WTC11 (cell line): Measurements from ENCODE around the gene GPRC5B. TPM values are rescaled to one million over a fixed set of nuclear protein-coding genes. Genes with fewer than 3 reads are reported as not detected.

Source experiments
- ATAC-seq: fragments of 200-7000 bp; cut with Tn5 transposase; 2 replicates; pipeline ENCODE4 v1.10.0; 2021; ENCODE audit warnings: mild to moderate bottlenecking, moderate library complexity
- CTCF ChIA-PET: fragments of 300-600 bp; sonication (Branson Sonifier 250); formaldehyde crosslinking; loops from one replicate; lab custom pipeline; 2021; ENCODE audit warnings: antibody characterized with exemption; lab: Charles Lee
- POLR2A ChIA-PET: fragments of 350-600 bp; sonication (Branson Sonifier 250); formaldehyde crosslinking; loops from one replicate; lab custom pipeline; 2021; ENCODE audit warnings: antibody characterized with exemption; lab: Charles Lee
- DNase-seq: peaks from one replicate; pipeline ENCODE4 v3.0.0; 2021; ENCODE audit warnings: low spot score
- H3K27ac Mint-ChIP-seq: 2 replicates; pipeline ENCODE4 v1.8.0; 2021; ENCODE audit warnings: mixed read lengths
- H3K27me3 Mint-ChIP-seq: 2 replicates; pipeline ENCODE4 v1.8.0; 2021; ENCODE audit warnings: low read depth, mild to moderate bottlenecking, moderate library complexity, mixed read lengths
- H3K36me3 Mint-ChIP-seq: 2 replicates; pipeline ENCODE4 v1.8.0; 2021; ENCODE audit warnings: mixed read lengths
- H3K4me1 Mint-ChIP-seq: 2 replicates; pipeline ENCODE4 v1.8.0; 2022; ENCODE audit warnings: mixed read lengths
- H3K4me3 Mint-ChIP-seq: 2 replicates; pipeline ENCODE4 v1.8.0; 2021; ENCODE audit warnings: mild to moderate bottlenecking, moderate library complexity, mixed read lengths
- H3K9me3 Mint-ChIP-seq: 2 replicates; pipeline ENCODE4 v1.8.0; 2021; ENCODE audit warnings: mixed read lengths
- CREM ChIP-seq: sonication (generic); formaldehyde crosslinking; IDR thresholded peaks from 2 replicates; pipeline ENCODE4 v1.8.1; 2022; ENCODE audit warnings: mild to moderate bottlenecking, missing genetic modification reagents, moderate library complexity
- EMX1 ChIP-seq: fragments of 250-450 bp; sonication (Bioruptor Pico); IDR thresholded peaks from 2 replicates; pipeline ENCODE4 v1.8.0; 2021; ENCODE audit warnings: mild to moderate bottlenecking
- GRHL2 ChIP-seq: fragments of 250-450 bp; sonication (Bioruptor Pico); IDR thresholded peaks from 2 replicates; pipeline ENCODE4 v1.8.0; 2022; ENCODE audit warnings: mild to moderate bottlenecking, moderate library complexity; ENCODE audit not compliant: insufficient replicate concordance, severe bottlenecking
- HMGA2 ChIP-seq: fragments of 250-450 bp; sonication (Bioruptor Pico); IDR thresholded peaks from 2 replicates; pipeline ENCODE4 v1.4.0; 2021; ENCODE audit warnings: mild to moderate bottlenecking, moderate library complexity
- OVOL2 ChIP-seq: fragments of 250-450 bp; sonication (Bioruptor Pico); IDR thresholded peaks from 2 replicates; pipeline ENCODE4 v1.9.0; 2021; ENCODE audit warnings: mild to moderate bottlenecking, borderline replicate concordance
- RORB ChIP-seq: fragments of 250-450 bp; sonication (Bioruptor Pico); IDR thresholded peaks from 2 replicates; pipeline ENCODE4 v1.9.0; 2021; ENCODE audit warnings: mild to moderate bottlenecking
- SP1 ChIP-seq: sonication (generic); formaldehyde crosslinking; conservative IDR thresholded peaks from 2 replicates; pipeline ENCODE4 v1.8.1; 2022; ENCODE audit warnings: missing genetic modification reagents
- ZNF121 ChIP-seq: sonication (generic); formaldehyde crosslinking; IDR thresholded peaks from 2 replicates; pipeline ENCODE4 v1.8.0; 2023; ENCODE audit warnings: missing genetic modification reagents
- ZNF416 ChIP-seq: fragments of 250-450 bp; sonication (Bioruptor Pico); IDR thresholded peaks from 2 replicates; pipeline ENCODE4 v1.9.0; 2021; ENCODE audit warnings: mild to moderate bottlenecking, inconsistent platforms
- ZNF671 ChIP-seq: fragments of 250-450 bp; sonication (Bioruptor Pico); IDR thresholded peaks from 2 replicates; pipeline ENCODE4 v1.8.0; 2021; ENCODE audit warnings: mild to moderate bottlenecking
- total RNA-seq: library from RNA; stranded (reverse); gene quantifications from 3 replicates; pipeline ENCODE4 v1.2.3, GENCODE V29; 2021
- TF ChIP-seq, protein P1 (sequence below): sonication (generic); formaldehyde crosslinking; IDR thresholded peaks from 2 replicates; pipeline ENCODE4 v1.8.0; 2022; ENCODE audit warnings: missing genetic modification reagents
- TF ChIP-seq, protein P2 (sequence below): sonication (generic); formaldehyde crosslinking; IDR thresholded peaks from 2 replicates; pipeline ENCODE4 v1.8.1; 2022; ENCODE audit warnings: missing genetic modification reagents, borderline replicate concordance
- TF ChIP-seq, protein P3 (sequence below): sonication (generic); formaldehyde crosslinking; IDR thresholded peaks from 2 replicates; pipeline ENCODE4 v1.8.0; 2023; ENCODE audit warnings: mild to moderate bottlenecking, missing genetic modification reagents
- TF ChIP-seq, protein P4 (sequence below): fragments of 250-450 bp; sonication (Bioruptor Pico); IDR thresholded peaks from 2 replicates; pipeline ENCODE4 v1.9.0; 2021; ENCODE audit warnings: moderate library complexity, mild to moderate bottlenecking, inconsistent platforms, borderline replicate concordance

Gene GPRC5B
- total RNA-seq, 1 experiment from 2014 or later = 104 TPM

DNA sequence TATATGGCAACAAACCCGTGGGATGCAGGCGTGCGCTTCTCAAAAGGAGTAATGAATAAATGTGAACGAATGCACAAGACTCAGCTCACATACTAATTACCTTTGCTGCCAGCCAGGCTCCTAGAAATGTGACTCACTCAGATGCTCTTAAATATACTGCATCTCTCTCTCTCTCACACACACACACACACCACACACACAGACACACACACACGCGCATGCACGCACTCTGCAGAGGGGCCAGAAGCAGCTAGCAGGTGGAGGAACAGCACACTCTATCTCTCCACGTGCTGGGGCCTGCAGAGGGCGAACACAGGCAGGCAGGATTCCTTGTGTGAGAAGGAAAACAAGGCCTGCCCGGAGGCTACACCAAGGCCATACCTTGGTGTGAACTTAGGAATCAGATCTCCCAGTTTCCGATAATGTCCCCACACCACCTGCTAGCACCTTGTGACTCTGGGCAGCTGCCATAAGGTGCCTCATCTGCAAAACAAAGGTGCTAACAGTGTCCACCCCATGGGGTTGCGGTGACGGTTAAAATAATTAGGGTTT lies 5.3 kb downstream of the GPRC5B start (continued):
- TF ChIP-seq, protein P1, sequence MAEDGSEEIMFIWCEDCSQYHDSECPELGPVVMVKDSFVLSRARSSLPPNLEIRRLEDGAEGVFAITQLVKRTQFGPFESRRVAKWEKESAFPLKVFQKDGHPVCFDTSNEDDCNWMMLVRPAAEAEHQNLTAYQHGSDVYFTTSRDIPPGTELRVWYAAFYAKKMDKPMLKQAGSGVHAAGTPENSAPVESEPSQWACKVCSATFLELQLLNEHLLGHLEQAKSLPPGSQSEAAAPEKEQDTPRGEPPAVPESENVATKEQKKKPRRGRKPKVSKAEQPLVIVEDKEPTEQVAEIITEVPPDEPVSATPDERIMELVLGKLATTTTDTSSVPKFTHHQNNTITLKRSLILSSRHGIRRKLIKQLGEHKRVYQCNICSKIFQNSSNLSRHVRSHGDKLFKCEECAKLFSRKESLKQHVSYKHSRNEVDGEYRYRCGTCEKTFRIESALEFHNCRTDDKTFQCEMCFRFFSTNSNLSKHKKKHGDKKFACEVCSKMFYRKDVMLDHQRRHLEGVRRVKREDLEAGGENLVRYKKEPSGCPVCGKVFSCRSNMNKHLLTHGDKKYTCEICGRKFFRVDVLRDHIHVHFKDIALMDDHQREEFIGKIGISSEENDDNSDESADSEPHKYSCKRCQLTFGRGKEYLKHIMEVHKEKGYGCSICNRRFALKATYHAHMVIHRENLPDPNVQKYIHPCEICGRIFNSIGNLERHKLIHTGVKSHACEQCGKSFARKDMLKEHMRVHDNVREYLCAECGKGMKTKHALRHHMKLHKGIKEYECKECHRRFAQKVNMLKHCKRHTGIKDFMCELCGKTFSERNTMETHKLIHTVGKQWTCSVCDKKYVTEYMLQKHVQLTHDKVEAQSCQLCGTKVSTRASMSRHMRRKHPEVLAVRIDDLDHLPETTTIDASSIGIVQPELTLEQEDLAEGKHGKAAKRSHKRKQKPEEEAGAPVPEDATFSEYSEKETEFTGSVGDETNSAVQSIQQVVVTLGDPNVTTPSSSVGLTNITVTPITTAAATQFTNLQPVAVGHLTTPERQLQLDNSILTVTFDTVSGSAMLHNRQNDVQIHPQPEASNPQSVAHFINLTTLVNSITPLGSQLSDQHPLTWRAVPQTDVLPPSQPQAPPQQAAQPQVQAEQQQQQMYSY (CRISPR knock-in tag) = peak; percentile 85

DNA sequence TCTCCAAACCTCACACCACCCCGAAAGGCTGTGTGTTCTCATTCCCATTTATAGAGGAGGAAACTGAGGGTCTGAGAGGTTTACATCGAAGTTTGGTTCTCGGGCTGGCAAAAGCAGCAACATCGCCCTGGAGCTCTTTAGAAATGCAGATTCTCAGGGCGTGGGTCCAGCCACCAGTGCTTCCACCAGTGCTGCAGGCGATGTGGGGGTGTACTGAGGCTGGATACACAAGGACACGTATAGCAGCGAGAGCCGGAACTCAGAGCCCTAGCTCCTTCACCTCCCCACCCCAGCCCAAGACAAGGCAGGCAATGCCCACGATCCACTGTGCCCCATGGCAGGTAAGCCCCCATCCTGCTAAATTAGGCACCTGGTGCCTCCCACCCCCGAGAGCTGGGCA lies 5.9 kb downstream of the GPRC5B start:
- CTCF ChIA-PET = interaction anchor here (1.0 kb wide), 1 partner anchor 277 kb away, joined by 3 read pairs; no protein-coding TSS in a partner anchor
- H3K27me3 Mint-ChIP-seq = no peaks in the 10 kb centered on the region
- no peaks in the 10 kb centered on the region for H3K9me3 Mint-ChIP-seq
- TF ChIP-seq GRHL2 (no peak), ZNF416 (CRISPR knock-in tag) (no peak), EMX1 (CRISPR knock-in tag) (no peak), ZNF121 (CRISPR knock-in tag) (no peak), OVOL2 (CRISPR knock-in tag) (no peak)
- TF ChIP-seq, protein P2, sequence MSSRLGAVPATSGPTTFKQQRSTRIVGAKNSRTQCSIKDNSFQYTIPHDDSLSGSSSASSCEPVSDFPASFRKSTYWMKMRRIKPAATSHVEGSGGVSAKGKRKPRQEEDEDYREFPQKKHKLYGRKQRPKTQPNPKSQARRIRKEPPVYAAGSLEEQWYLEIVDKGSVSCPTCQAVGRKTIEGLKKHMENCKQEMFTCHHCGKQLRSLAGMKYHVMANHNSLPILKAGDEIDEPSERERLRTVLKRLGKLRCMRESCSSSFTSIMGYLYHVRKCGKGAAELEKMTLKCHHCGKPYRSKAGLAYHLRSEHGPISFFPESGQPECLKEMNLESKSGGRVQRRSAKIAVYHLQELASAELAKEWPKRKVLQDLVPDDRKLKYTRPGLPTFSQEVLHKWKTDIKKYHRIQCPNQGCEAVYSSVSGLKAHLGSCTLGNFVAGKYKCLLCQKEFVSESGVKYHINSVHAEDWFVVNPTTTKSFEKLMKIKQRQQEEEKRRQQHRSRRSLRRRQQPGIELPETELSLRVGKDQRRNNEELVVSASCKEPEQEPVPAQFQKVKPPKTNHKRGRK = no peak
- H3K4me3 Mint-ChIP-seq = no peak overlapping the region; the same call in 1 of the 2 replicates
- DNase-seq (no peak), ATAC-seq (no peak)
- peak overlapping the region; percentile 99 for H3K27ac Mint-ChIP-seq
- H3K36me3 Mint-ChIP-seq = peaks cover 36% of the 10 kb centered on the region
- POLR2A ChIA-PET = interaction anchor here (0.5 kb wide), 1 partner anchor 164 kb away, joined by 3 read pairs; no protein-coding TSS in a partner anchor
- peaks cover 79% of the 10 kb centered on the region for H3K4me1 Mint-ChIP-seq

DNA sequence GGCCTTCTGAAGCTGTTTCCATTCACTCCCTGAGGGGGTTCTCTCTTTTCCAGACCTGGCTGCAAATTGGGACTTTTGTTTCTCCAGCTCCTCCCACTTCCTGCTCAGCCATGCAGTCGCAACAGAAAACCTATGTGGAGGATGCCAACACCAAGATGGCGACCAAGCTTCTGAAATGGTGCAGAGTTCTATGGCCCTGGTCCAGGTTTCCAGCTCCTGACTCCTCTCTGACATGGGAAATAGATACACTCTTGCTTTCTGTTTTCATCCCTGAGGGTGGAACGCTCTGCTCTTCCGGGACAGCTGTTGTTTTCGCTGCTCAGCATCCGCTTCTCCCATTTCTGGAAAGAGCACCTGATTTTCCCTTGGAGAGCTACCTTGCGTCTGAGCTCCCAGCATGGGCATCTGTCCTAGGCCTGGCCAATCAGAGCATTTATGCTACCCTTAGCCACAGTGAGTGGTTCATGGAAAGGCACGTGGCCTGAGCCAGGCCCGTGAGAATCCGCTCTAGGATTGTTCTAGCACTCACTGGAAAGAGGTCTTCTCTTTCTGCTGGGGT lies 8.1 kb downstream of the GPRC5B start:
- Mint-ChIP-seq H3K4me1 (peaks cover 66% of the 10 kb centered on the region), H3K9me3 (no peaks in the 10 kb centered on the region), H3K27me3 (no peaks in the 10 kb centered on the region), H3K36me3 (peaks cover 46% of the 10 kb centered on the region), H3K4me3 (no peak overlapping the region), H3K27ac (peak overlapping the region; percentile 86)
- DNase-seq (no peak), ATAC-seq (0 out of 2 replicates have a peak, but pooled peaks have one; percentile 6)
- TF ChIP-seq, protein P3, sequence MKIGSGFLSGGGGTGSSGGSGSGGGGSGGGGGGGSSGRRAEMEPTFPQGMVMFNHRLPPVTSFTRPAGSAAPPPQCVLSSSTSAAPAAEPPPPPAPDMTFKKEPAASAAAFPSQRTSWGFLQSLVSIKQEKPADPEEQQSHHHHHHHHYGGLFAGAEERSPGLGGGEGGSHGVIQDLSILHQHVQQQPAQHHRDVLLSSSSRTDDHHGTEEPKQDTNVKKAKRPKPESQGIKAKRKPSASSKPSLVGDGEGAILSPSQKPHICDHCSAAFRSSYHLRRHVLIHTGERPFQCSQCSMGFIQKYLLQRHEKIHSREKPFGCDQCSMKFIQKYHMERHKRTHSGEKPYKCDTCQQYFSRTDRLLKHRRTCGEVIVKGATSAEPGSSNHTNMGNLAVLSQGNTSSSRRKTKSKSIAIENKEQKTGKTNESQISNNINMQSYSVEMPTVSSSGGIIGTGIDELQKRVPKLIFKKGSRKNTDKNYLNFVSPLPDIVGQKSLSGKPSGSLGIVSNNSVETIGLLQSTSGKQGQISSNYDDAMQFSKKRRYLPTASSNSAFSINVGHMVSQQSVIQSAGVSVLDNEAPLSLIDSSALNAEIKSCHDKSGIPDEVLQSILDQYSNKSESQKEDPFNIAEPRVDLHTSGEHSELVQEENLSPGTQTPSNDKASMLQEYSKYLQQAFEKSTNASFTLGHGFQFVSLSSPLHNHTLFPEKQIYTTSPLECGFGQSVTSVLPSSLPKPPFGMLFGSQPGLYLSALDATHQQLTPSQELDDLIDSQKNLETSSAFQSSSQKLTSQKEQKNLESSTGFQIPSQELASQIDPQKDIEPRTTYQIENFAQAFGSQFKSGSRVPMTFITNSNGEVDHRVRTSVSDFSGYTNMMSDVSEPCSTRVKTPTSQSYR (CRISPR knock-in tag) = no peak
- no peak for TF ChIP-seq OVOL2 (CRISPR knock-in tag)
- TF ChIP-seq, protein P4, sequence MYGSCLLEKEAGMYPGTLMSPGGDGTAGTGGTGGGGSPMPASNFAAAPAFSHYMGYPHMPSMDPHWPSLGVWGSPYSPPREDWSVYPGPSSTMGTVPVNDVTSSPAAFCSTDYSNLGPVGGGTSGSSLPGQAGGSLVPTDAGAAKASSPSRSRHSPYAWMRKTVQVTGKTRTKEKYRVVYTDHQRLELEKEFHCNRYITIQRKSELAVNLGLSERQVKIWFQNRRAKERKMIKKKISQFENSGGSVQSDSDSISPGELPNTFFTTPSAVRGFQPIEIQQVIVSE (CRISPR knock-in tag) = no peak
- TF ChIP-seq CREM (CRISPR knock-in tag) = no peak
- no peak for TF ChIP-seq RORB (CRISPR knock-in tag)
- no peak for TF ChIP-seq ZNF671 (CRISPR knock-in tag)
- no peak for TF ChIP-seq HMGA2 (CRISPR knock-in tag)
- TF ChIP-seq SP1 (CRISPR knock-in tag) = no peak
- POLR2A ChIA-PET = interaction anchor here (0.6 to 1.8 kb wide), 3 partner anchors 14 to 258 kb away, joined by 3 to 7 read pairs (median 4); partner anchors contain the start of genes IQCK and KNOP1
- CTCF ChIA-PET = interaction anchor here (0.6 to 1.7 kb wide), 3 partner anchors 15 to 828 kb away, joined by 3 to 8 read pairs (median 6); no protein-coding TSS in a partner anchor
